Fibroblast of pulmonary artery (primary cell): ENCODE measurements around the gene MICALL1.
"Not testable (repeated sequence)": the region's sequence is repeated elsewhere in the genome, so short reads cannot be mapped to it uniquely, and the experiment has no call there.

Experiments
- DNase-seq: peaks from one replicate; pipeline ENCODE4 v3.0.0-alpha.2; 2010; ENCODE audit warnings: low read depth
- H3K4me3 ChIP-seq: replicated peaks from 2 replicates; pipeline ENCODE4 v1.5.1; 2011; ENCODE audit warnings: low read depth, mild to moderate bottlenecking, control low read depth, low read length, moderate library complexity
- CTCF ChIP-seq: IDR thresholded peaks from 2 replicates; pipeline ENCODE4 v1.5.1; 2011; ENCODE audit warnings: mild to moderate bottlenecking, control low read depth, low read length, inconsistent platforms; ENCODE audit errors: missing control alignments

MICALL1 gene

GRCh38 chr22:37951305-37951704, 45.2 kb downstream of the MICALL1 start:
- H3K4me3 ChIP-seq, result no peak overlapping the region
- peak; percentile 25 for DNase-seq
- no peak for TF ChIP-seq CTCF

- H3K4me3 ChIP-seq, result peak overlapping the region; percentile 99
- not testable (repeated sequence) for DNase-seq
Measured at GRCh38 chr22:37952629-37953028, 46.5 kb downstream of the MICALL1 start.

GRCh38 chr22:37953062-37953436, 47.0 kb downstream of the MICALL1 start:
- TF ChIP-seq CTCF, result no peak
- peak overlapping the region; percentile 99 for H3K4me3 ChIP-seq
- DNase-seq, result no peak

- TF ChIP-seq CTCF, result no peak
- peak; percentile 96 for DNase-seq
- peak within 1 kb of the TSS; percentile 99 for H3K4me3 ChIP-seq
Measured at GRCh38 chr22:37953437-37954179, 47.5 kb downstream of the MICALL1 start, which contains the start of the genes C22orf23 and POLR2F. Gene C22orf23, minus strand, starts transcription at chr22:37953601. Its CDS starts 452 bp downstream, at chr22:37953149. Gene POLR2F, plus strand, starts transcription at chr22:37953699. Its CDS starts 89 bp downstream, at chr22:37953788.

GRCh38 chr22:37954686-37955085, 48.6 kb downstream of the MICALL1 start:
- DNase-seq, result no peak
- H3K4me3 ChIP-seq, result peak overlapping the region; percentile 99
- TF ChIP-seq CTCF, result no peak

- DNase-seq, H3K4me3 ChIP-seq: not testable (repeated sequence)
Measured at GRCh38 chr22:37955825-37956397, 49.8 kb downstream of the MICALL1 start.

- no peak for DNase-seq
- TF ChIP-seq CTCF, result no peak
- H3K4me3 ChIP-seq, result no peak overlapping the region
Measured at GRCh38 chr22:37957232-37957631, 51.1 kb downstream of the MICALL1 start.
